KMS-11 (cell line): ENCODE results near the gene DPH3.

Experiments used
- H2AFZ ChIP-seq: fragments of 200-600 bp; sonication (generic); 2 replicates; pipeline ENCODE4 v1.6.1; 2016; ENCODE audit warnings: antibody characterized with exemption, mixed run types, low read depth
- H3K27ac ChIP-seq: fragments of 200-600 bp; sonication (generic); 2 replicates; pipeline ENCODE4 v1.6.1; 2016; ENCODE audit warnings: mild to moderate bottlenecking, mixed run types
- H3K27me3 ChIP-seq: fragments of 200-600 bp; sonication (generic); 2 replicates; pipeline ENCODE4 v1.6.1; 2017; ENCODE audit warnings: mild to moderate bottlenecking, low read depth, mixed run types, moderate library complexity; ENCODE audit not compliant: insufficient read depth
- H3K36me3 ChIP-seq: fragments of 200-600 bp; sonication (generic); 2 replicates; pipeline ENCODE4 v1.6.1; 2017; ENCODE audit warnings: mild to moderate bottlenecking, mixed run types; ENCODE audit not compliant: insufficient read depth
- H3K4me1 ChIP-seq: fragments of 200-600 bp; sonication (generic); 2 replicates; pipeline ENCODE4 v1.6.1; 2016; ENCODE audit warnings: mild to moderate bottlenecking, low read depth, mixed run types; ENCODE audit not compliant: poor library complexity, severe bottlenecking
- H3K4me2 ChIP-seq: fragments of 200-600 bp; sonication (generic); 2 replicates; pipeline ENCODE4 v1.7.0; 2016; ENCODE audit warnings: mild to moderate bottlenecking, mixed run types
- H3K4me3 ChIP-seq: fragments of 200-600 bp; sonication (generic); IDR thresholded peaks from 2 replicates; pipeline ENCODE4 v1.6.1; 2017; ENCODE audit warnings: low read depth, low read length, mixed read lengths; ENCODE audit not compliant: insufficient read depth
- H3K79me2 ChIP-seq: fragments of 200-600 bp; sonication (generic); 2 replicates; pipeline ENCODE4 v1.6.1; 2016; ENCODE audit warnings: low read depth, mixed run types; ENCODE audit not compliant: insufficient read depth
- H3K9ac ChIP-seq: fragments of 200-600 bp; sonication (generic); 2 replicates; pipeline ENCODE4 v1.6.1; 2016; ENCODE audit warnings: mild to moderate bottlenecking, mixed run types
- H4K20me1 ChIP-seq: fragments of 200-600 bp; sonication (generic); 2 replicates; pipeline ENCODE4 v1.6.1; 2016; ENCODE audit warnings: mild to moderate bottlenecking, mixed run types; ENCODE audit not compliant: insufficient read depth
- TF ChIP-seq, protein P1 (sequence below): fragments of 200-600 bp; sonication (generic); conservative IDR thresholded peaks from 2 replicates; pipeline ENCODE4 v1.6.1; 2017; ENCODE audit warnings: low read depth, mild to moderate bottlenecking, antibody characterized with exemption, low read length, moderate library complexity, mixed read lengths

Gene DPH3

DNA sequence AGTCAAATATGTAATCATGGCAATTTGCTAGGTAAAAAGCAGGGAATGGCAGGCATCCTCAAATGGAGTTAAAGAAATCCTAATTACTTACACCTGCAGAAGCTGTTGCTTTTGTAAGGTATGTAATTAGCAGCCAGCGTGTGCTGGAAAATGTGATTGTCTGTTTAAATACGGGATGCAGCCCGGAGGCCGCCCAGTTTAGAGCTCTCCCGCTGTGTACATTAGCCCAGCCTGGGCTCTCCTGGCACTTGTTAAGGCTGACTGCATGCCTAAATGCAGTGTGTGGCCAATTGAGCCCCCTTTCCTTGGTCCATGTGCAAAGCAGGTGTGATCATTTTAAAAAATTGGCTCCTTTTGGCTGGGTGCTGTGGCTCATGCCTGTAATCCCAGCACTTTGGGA lies 9.0 kb downstream of the DPH3 start:
- Histone ChIP-seq H3K27ac (no peak overlapping the region), H3K79me2 (no peaks in the 10 kb centered on the region), H3K36me3 (no peaks in the 10 kb centered on the region), H3K4me3 (no peak overlapping the region), H3K4me2 (no peak overlapping the region), H3K4me1 (no peaks in the 10 kb centered on the region), H3K9ac (no peak overlapping the region), H2AFZ (no peak overlapping the region), H3K27me3 (no peaks in the 10 kb centered on the region), H4K20me1 (no peaks in the 10 kb centered on the region)
- TF ChIP-seq, protein P1, sequence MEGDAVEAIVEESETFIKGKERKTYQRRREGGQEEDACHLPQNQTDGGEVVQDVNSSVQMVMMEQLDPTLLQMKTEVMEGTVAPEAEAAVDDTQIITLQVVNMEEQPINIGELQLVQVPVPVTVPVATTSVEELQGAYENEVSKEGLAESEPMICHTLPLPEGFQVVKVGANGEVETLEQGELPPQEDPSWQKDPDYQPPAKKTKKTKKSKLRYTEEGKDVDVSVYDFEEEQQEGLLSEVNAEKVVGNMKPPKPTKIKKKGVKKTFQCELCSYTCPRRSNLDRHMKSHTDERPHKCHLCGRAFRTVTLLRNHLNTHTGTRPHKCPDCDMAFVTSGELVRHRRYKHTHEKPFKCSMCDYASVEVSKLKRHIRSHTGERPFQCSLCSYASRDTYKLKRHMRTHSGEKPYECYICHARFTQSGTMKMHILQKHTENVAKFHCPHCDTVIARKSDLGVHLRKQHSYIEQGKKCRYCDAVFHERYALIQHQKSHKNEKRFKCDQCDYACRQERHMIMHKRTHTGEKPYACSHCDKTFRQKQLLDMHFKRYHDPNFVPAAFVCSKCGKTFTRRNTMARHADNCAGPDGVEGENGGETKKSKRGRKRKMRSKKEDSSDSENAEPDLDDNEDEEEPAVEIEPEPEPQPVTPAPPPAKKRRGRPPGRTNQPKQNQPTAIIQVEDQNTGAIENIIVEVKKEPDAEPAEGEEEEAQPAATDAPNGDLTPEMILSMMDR, result no peak

DNA sequence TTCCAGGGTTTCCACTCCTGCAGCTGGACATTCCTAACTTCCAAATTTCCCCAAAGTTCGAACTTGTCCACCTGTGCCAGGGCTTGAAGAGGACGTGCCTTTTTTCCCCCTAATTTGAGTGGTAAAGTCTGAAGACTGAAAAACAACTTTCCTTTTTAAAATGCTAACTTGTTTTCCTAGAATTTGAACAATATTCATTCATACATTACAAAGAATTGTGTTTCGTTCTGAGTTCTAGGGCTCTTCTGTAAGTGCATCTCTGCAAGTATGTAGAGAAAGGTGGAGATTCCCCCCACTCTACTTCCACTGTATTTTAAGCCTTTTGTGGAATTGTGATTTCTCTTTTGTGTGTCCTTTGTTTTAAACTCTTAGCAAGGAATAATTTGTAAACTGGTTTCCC lies 9.4 kb downstream of the DPH3 start:
- Histone ChIP-seq H4K20me1 (no peaks in the 10 kb centered on the region), H3K4me1 (no peaks in the 10 kb centered on the region), H3K4me2 (no peak overlapping the region), H3K36me3 (no peaks in the 10 kb centered on the region), H2AFZ (no peak overlapping the region), H3K27me3 (no peaks in the 10 kb centered on the region), H3K4me3 (no peak overlapping the region), H3K9ac (no peak overlapping the region), H3K79me2 (no peaks in the 10 kb centered on the region), H3K27ac (no peak overlapping the region)
- TF ChIP-seq, protein P1, result no peak

DNA sequence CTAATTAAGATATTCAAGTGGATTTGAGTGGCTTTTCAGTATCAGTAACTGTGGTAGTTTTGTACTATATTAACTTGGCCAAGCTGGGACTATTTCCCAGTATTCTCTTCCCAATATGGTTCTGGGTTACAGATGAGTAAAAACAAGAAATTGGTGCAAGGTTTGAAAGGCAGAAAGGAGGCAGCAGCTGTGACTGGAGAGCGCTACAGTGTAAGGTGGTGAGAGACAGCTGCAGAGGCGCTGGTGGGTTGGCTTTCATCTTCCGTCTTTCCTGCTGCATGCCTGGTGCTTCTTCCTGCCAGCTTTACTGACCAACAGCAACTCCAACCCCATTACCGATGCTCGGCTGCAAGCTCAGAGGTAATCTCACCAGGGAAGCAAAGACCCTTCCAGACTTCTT lies 9.8 kb downstream of the DPH3 start:
- no peaks in the 10 kb centered on the region for H3K4me1 ChIP-seq
- TF ChIP-seq, protein P1, result no peak
- H4K20me1 ChIP-seq, result no peaks in the 10 kb centered on the region
- no peak overlapping the region for H3K4me3 ChIP-seq
- no peak overlapping the region for H3K9ac ChIP-seq
- H2AFZ ChIP-seq, result no peak overlapping the region
- H3K4me2 ChIP-seq, result no peak overlapping the region
- no peaks in the 10 kb centered on the region for H3K27me3 ChIP-seq
- H3K79me2 ChIP-seq, result no peaks in the 10 kb centered on the region
- no peaks in the 10 kb centered on the region for H3K36me3 ChIP-seq
- H3K27ac ChIP-seq, result no peak overlapping the region

DNA sequence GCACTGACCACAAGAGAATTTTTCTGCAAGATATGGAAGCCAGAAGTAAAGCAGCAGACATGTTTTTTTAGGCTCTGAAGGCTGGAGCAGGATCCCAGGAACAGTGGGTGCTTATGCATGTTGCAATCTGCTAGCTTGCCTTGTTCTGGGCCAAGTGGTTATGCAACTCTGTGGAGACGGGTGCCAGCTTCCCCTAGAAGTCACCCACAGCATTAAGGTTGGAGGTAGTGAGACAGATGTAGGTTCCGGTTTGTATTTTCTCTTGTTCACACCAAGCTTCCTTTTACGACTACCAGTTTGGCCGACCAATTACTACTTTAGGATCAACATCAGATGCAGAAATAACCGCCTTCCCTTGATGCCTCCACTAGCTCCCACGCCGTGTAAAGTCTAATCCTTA lies 11.1 kb downstream of the DPH3 start:
- Histone ChIP-seq H3K4me1 (no peaks in the 10 kb centered on the region), H3K4me3 (no peak overlapping the region), H3K79me2 (no peaks in the 10 kb centered on the region), H3K9ac (no peak overlapping the region), H3K27ac (no peak overlapping the region), H3K36me3 (no peaks in the 10 kb centered on the region), H4K20me1 (no peaks in the 10 kb centered on the region), H2AFZ (no peak overlapping the region), H3K4me2 (no peak overlapping the region), H3K27me3 (no peaks in the 10 kb centered on the region)
- TF ChIP-seq, protein P1, result no peak

DNA sequence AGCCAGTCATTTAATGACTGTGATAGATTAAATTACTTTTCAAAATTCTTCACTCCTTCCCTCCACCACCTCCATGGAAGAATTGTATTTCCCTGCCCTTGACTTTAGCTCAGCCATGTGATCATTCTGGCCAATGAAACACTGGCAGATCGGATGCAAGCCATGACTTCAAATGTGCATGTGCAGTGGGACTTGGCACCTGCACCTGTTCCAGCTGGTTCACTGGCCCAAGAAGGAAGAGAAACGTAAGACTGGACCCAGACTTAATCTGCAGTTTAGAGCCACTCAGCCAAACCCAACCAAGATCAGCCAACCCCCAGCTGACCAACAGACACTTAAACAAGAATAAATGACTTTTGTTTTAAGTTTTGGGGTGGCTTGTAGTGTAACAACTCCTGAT lies 11.8 kb downstream of the DPH3 start:
- Histone ChIP-seq H4K20me1 (no peaks in the 10 kb centered on the region), H3K4me1 (no peaks in the 10 kb centered on the region), H3K4me3 (no peak overlapping the region), H3K27ac (no peak overlapping the region), H3K79me2 (no peaks in the 10 kb centered on the region), H3K4me2 (no peak overlapping the region), H2AFZ (no peak overlapping the region), H3K36me3 (no peaks in the 10 kb centered on the region), H3K9ac (no peak overlapping the region), H3K27me3 (no peaks in the 10 kb centered on the region)
- TF ChIP-seq, protein P1, result no peak
